GM12874 (cell line): ENCODE results near the gene FAM20C.

Source experiments
- TF ChIP-seq, protein P1 (sequence below): IDR thresholded peaks from 2 replicates; pipeline ENCODE4 v1.5.1; 2011; ENCODE audit warnings: low read depth, mild to moderate bottlenecking, control low read depth, low read length, moderate library complexity; ENCODE audit not compliant: insufficient read depth

Gene FAM20C

DNA sequence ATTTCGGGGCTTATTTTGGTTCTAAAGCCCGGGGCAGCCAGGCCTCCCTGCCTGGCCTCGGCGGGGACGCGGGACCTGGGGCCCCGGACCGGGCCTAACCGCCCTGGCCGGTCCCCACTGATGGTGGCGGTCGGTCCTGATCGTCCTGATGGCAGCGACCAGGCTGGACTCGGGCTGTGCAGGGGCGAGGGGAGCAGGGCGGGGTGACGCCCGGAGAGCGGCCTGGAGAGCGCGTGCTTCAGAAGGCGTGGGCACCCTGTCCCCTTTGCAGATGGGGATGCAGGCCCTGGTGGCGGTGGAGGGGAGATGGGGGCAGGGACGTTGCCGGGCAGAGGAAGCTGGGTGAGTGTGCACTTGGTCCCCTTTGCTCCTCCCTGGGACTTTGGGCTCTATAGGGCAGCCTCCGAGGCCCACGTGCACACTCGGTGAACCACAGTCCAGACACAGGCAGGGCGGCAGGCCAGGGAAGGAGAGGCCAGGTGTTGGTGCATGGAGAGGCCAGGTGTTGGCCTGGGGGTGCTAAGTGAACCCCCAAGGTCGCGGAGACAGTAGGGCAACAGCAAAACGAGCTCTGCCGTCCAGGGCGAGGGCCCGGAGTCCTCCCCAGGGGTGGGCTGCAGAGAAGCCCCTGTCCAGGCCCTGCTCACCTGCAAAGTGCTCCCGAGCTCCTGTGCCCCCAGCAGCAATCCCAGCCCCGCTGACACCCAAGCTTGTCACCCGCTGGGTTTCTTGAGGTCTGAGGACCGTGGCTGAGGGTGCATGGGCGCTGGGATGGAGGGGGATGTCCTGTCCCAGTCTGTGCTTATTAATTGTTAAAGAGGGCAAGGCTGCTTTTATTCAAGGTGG is 42.4 kb upstream of the FAM20C start:
- TF ChIP-seq, protein P1, sequence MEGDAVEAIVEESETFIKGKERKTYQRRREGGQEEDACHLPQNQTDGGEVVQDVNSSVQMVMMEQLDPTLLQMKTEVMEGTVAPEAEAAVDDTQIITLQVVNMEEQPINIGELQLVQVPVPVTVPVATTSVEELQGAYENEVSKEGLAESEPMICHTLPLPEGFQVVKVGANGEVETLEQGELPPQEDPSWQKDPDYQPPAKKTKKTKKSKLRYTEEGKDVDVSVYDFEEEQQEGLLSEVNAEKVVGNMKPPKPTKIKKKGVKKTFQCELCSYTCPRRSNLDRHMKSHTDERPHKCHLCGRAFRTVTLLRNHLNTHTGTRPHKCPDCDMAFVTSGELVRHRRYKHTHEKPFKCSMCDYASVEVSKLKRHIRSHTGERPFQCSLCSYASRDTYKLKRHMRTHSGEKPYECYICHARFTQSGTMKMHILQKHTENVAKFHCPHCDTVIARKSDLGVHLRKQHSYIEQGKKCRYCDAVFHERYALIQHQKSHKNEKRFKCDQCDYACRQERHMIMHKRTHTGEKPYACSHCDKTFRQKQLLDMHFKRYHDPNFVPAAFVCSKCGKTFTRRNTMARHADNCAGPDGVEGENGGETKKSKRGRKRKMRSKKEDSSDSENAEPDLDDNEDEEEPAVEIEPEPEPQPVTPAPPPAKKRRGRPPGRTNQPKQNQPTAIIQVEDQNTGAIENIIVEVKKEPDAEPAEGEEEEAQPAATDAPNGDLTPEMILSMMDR = no peak

DNA sequence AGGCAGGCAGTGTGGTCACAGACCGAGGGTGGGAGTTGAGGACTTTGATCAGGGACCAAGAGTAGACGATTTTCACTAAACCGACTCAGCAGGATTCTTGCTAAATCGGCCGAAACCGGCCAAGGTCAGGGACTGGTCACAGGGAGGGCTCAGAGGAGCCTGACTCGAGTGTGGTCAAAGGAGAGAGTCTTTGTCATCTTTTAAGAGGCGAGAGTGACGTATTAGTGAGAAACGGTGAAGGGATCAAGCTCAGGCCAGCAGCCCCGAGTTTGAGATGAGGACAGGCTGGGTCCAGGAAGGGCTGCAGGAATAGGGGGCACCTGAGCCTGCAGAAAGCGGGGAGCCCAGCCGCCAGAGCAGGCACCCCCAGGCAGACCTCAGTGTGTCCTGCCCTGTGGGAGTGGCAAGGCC is 41.6 kb upstream of the FAM20C start:
- TF ChIP-seq, protein P1 = no peak

DNA sequence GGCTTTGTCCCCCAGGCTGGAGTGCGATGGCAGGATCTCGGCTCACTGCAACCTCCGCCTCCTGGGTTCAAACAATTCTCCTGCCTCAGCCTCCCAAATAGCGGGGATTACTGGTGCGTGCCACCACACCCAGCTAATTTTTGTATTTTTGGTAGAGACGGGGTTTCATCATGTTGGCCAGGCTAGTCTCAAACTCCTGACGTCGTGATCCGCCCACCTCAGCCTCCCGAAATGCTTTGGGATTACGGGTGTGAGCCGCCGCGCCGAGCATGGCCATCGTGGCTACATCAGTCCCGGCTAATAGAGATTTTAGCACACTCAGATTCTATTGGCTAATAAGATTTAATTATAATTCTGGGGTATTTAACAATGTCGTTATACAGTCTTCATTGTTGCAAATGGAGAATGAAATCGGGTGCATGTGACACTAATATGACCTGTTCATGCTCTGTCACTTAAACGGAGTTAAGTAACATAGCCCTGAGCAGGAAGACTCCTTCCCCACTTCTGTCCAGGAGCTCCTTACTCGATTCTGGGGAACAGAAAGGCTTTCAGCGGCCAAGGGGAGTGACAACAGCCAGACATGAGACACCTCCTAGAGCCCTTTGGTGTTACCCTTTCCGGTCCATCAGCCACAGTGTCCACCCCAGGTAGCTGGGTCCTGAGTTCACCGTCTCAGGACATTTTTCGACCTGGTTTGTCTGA is 40.9 kb upstream of the FAM20C start:
- TF ChIP-seq, protein P1 = no peak

DNA sequence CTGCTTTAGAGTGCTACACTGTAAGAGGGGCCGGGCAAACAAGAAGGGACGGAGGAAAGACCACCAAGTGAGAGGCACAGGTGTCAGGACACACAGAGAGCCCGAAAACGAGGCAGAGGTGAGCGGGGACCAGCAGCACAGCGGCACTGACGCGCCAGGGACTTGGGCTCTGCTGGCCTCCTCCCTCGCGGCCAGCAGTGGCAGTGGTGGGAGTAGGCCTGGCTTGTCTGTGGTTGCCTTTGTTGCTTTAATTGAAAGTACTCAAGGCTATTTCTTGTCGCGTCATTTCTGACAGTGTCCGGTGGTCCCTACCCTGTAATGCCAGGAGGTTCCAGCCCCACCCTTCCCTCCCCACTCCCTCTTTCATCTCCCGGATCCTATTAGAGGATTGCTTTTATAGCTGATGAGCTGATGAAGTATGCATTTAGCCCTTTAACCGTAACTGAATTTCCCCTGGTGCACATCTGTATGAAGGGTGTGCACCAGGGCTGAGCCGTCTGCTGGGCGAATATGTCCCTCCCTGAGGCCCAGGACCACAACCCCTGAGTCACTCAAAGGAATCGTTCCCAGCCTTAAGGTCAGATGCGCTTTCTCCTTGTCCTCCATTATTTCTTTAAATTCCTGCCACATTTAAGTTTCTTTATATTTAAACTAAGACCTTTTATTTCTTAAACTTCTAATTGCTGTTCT is 39.5 kb upstream of the FAM20C start:
- TF ChIP-seq, protein P1 = no peak

DNA sequence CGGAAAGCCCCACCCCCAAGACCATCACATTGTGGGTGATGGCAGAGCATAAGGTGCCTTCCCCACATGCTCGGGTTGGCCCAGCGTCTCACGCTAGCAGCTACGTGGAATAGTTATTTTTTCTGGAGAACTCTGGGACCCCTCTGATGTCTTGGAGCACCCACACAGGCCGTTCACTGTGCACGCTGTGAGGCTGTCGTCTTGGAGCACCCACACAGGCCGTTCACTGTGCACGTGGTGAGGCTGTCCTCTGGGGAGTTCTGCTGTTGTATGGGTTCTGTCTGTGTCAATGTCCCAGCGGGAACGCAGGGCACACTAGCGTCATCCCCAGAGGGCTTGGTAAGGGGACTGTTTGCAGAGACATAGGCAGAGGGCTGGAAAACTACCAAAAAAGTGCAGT is 38.8 kb upstream of the FAM20C start:
- TF ChIP-seq, protein P1 = no peak

DNA sequence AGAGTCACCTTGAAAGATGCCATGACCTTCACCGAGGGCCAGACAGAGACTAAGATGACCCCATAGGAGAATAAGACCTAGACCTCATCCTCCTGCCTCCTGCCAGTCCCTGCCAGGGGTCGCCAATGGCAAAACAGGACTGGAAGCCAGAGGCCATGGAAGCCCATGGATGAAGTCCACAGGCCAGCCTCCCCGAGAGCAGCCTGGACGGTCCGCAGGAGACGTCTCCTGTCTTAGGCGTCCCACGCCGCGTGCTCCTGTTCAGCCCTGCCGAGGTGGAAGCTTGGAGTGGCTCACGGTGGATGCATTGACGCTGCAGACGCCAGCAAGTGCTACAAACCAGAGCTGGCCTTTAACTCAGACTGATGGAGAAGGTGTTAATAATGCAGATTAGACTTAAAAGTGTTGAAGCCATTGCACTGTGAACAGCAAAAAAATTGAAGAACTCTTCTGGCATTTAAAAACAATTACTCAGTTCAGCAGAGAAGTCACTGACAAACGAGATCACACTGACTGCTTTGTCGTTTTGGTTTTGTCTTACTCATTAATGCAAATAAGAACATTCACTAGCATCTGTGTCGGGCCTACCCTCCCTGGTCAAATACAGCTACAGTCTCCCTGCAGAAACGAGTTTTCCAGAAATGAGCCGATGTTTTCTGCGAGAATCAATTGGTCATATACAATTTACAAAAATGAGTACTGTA is 38.1 kb upstream of the FAM20C start:
- TF ChIP-seq, protein P1 = no peak
